H1 (cell line): Measurements from ENCODE around the gene ADIPOQ. TPM values are rescaled to one million over a fixed set of nuclear protein-coding genes. Genes with fewer than 3 reads are reported as not detected.

Experiments
- CTCF ChIA-PET: fragments of 300-600 bp; sonication (Branson Sonifier 250); formaldehyde crosslinking; loops from one replicate; lab custom pipeline; 2021; ENCODE audit not compliant: partially characterized antibody; lab: Charles Lee
- POLR2A ChIA-PET: fragments of 300-600 bp; sonication (Branson Sonifier 250); formaldehyde crosslinking; loops from one replicate; lab custom pipeline; 2021; ENCODE audit warnings: inconsistent platforms; ENCODE audit not compliant: partially characterized antibody; lab: Charles Lee
- DNase-seq, 2 experiments: peaks; one replicate each; pipeline versions ENCODE4 v3.0.0 to v3.0.0-alpha.2; 2010 to 2022; ENCODE audit warnings: low spot score in 2 of 2, low read depth in 1 of 2, mixed read lengths in 1 of 2
- FAIRE-seq: peaks from 2 replicates; lab custom pipeline; 2011; peaks lifted over from hg19 to GRCh38; lab: Jason Lieb, UNC
- H2AFZ ChIP-seq: 2 replicates; pipeline ENCODE4 v1.8.1; 2012; ENCODE audit warnings: low read length, inconsistent platforms
- H2AK5ac ChIP-seq: 2 replicates; pipeline ENCODE4 v1.6.1; 2013; ENCODE audit warnings: low read depth, low read length
- H2BK120ac ChIP-seq: replicated peaks from 2 replicates; pipeline ENCODE3; 2013; ENCODE audit warnings: low read depth, low read length, inconsistent platforms
- H2BK12ac ChIP-seq: 2 replicates; pipeline ENCODE4 v1.6.1; 2013; ENCODE audit warnings: low read depth, low read length
- H2BK15ac ChIP-seq: 2 replicates; pipeline ENCODE4 v1.6.1; 2013; ENCODE audit warnings: low read length
- H2BK20ac ChIP-seq: 2 replicates; pipeline ENCODE4 v1.6.1; 2013; ENCODE audit warnings: low read length
- H2BK5ac ChIP-seq: 2 replicates; pipeline ENCODE4 v1.6.1; 2013; ENCODE audit warnings: low read depth, low read length
- H3K14ac ChIP-seq: 2 replicates; pipeline ENCODE4 v1.6.1; 2013; ENCODE audit warnings: inconsistent platforms; ENCODE audit not compliant: insufficient read length
- H3K18ac ChIP-seq: 2 replicates; pipeline ENCODE4 v1.6.1; 2013; ENCODE audit warnings: low read length; ENCODE audit errors: extremely low read depth
- H3K23ac ChIP-seq: 2 replicates; pipeline ENCODE4 v1.6.1; 2013; ENCODE audit warnings: inconsistent platforms; ENCODE audit not compliant: insufficient read length
- H3K23me2 ChIP-seq: 2 replicates; pipeline ENCODE4 v1.6.1; 2013; ENCODE audit warnings: low read depth, low read length
- H3K27ac ChIP-seq: 2 replicates; pipeline ENCODE4 v1.6.1; 2011; ENCODE audit warnings: low read depth, low read length, inconsistent platforms
- H3K27me3 ChIP-seq, 4 experiments: replicated peaks in 1 of 4; 1 replicate in 1 of 4; 2 replicates in 3 of 4; pipeline versions ENCODE4 v1.6.1 to v1.8.1; 2011 to 2013; ENCODE audit warnings: low read length in 3 of 4, mild to moderate bottlenecking in 3 of 4, inconsistent platforms in 2 of 4, mixed read lengths in 2 of 4, moderate library complexity in 1 of 4; ENCODE audit not compliant: control insufficient read depth in 3 of 4, insufficient read depth in 3 of 4; ENCODE audit errors: extremely low read depth in 1 of 4
- H3K36me3 ChIP-seq, 4 experiments: 2 replicates each; pipeline versions ENCODE4 v1.6.1 to v1.8.1; 2011 to 2013; ENCODE audit warnings: mild to moderate bottlenecking in 4 of 4, low read length in 3 of 4, moderate library complexity in 2 of 4, control low read depth in 1 of 4, inconsistent platforms in 1 of 4; ENCODE audit not compliant: insufficient read depth in 4 of 4, control insufficient read depth in 2 of 4
- H3K4ac ChIP-seq: replicated peaks from 2 replicates; pipeline ENCODE3; 2013; ENCODE audit warnings: low read length, low read depth, mixed read lengths, inconsistent platforms; ENCODE audit not compliant: insufficient read length
- H3K4me1 ChIP-seq, 4 experiments: replicated peaks in 1 of 4; 1 replicate in 1 of 4; 2 replicates in 3 of 4; pipeline versions ENCODE4 v1.6.1 to v1.8.1; 2011 to 2013; ENCODE audit warnings: low read length in 3 of 4, inconsistent platforms in 2 of 4, mixed read lengths in 1 of 4; ENCODE audit not compliant: insufficient read depth in 4 of 4, control insufficient read depth in 3 of 4
- H3K4me2 ChIP-seq, 2 experiments: 2 replicates each; pipeline versions ENCODE4 v1.6.1 to v1.8.1; 2011 to 2013; ENCODE audit warnings: low read depth in 2 of 2, low read length in 2 of 2, control low read depth in 1 of 2, inconsistent platforms in 1 of 2, mild to moderate bottlenecking in 1 of 2; ENCODE audit not compliant: insufficient read depth in 1 of 2
- H3K4me3 ChIP-seq, 4 experiments: fragments of 200-600, 300-600 bp in 1 of 4; sonication (generic), shearing (Covaris generic), sonication (Bioruptor Twin) in 1 of 4; 2 replicates each; pipeline versions ENCODE4 v1.5.1 to v1.8.1; 2011 to 2016; ENCODE audit warnings: low read length in 4 of 4, low read depth in 3 of 4, control low read depth in 2 of 4, inconsistent platforms in 2 of 4, mild to moderate bottlenecking in 2 of 4, mixed read lengths in 1 of 4, moderate library complexity in 1 of 4; ENCODE audit not compliant: insufficient read depth in 2 of 4; ENCODE audit errors: extremely low read depth in 1 of 4
- H3K56ac ChIP-seq: replicated peaks from 2 replicates; pipeline ENCODE3; 2013; ENCODE audit warnings: low read depth, mild to moderate bottlenecking, mixed read lengths, low read length, inconsistent platforms; ENCODE audit not compliant: insufficient read length
- H3K79me1 ChIP-seq: 2 replicates; pipeline ENCODE4 v1.6.1; 2013; ENCODE audit warnings: low read depth, low read length, control low read depth
- H3K79me2 ChIP-seq, 2 experiments: 2 replicates each; pipeline versions ENCODE4 v1.6.1 to v1.8.1; 2012 to 2013; ENCODE audit warnings: low read length in 2 of 2, mild to moderate bottlenecking in 2 of 2, inconsistent platforms in 1 of 2; ENCODE audit not compliant: insufficient read depth in 2 of 2, control insufficient read depth in 1 of 2
- H3K9ac ChIP-seq, 4 experiments: replicated peaks in 1 of 4; 1 replicate in 1 of 4; 2 replicates in 3 of 4; pipeline versions ENCODE4 v1.6.1 to v1.8.1; 2011 to 2013; ENCODE audit warnings: low read depth in 3 of 4, low read length in 3 of 4, control low read depth in 2 of 4, mild to moderate bottlenecking in 2 of 4, moderate library complexity in 2 of 4, inconsistent platforms in 1 of 4; ENCODE audit errors: extremely low read depth in 1 of 4
- H3K9me3 ChIP-seq, 2 experiments: 2 replicates each; pipeline versions ENCODE4 v1.6.1 to v1.8.1; 2012 to 2013; ENCODE audit warnings: mild to moderate bottlenecking in 2 of 2, moderate library complexity in 2 of 2, control low read depth in 1 of 2, inconsistent platforms in 1 of 2, low read depth in 1 of 2, low read length in 1 of 2, mixed read lengths in 1 of 2; ENCODE audit not compliant: insufficient read depth in 2 of 2
- H4K20me1 ChIP-seq, 2 experiments: replicated peaks in 1 of 2; 2 replicates each; pipeline versions ENCODE3 to v1.8.1; 2011 to 2013; ENCODE audit warnings: inconsistent platforms in 2 of 2, low read length in 2 of 2, mild to moderate bottlenecking in 1 of 2; ENCODE audit not compliant: insufficient read depth in 2 of 2, control insufficient read depth in 1 of 2
- H4K5ac ChIP-seq: 2 replicates; pipeline ENCODE4 v1.6.1; 2013; ENCODE audit warnings: low read length, low read depth, mixed read lengths, inconsistent platforms; ENCODE audit not compliant: insufficient read length
- H4K8ac ChIP-seq: 2 replicates; pipeline ENCODE4 v1.8.0; 2013; ENCODE audit warnings: mild to moderate bottlenecking, moderate library complexity, low read length, inconsistent platforms; ENCODE audit not compliant: insufficient read depth; ENCODE audit errors: extremely low read depth
- H4K91ac ChIP-seq: replicated peaks from 2 replicates; pipeline ENCODE3; 2013; ENCODE audit warnings: low read length, mixed read lengths, inconsistent platforms; ENCODE audit not compliant: insufficient read length
- ASH2L ChIP-seq: fragments of 200-600, 300-600 bp; sonication (generic); IDR thresholded peaks from one replicate; pipeline ENCODE4 v1.7.1; 2017; ENCODE audit warnings: low read length
- CREB1 ChIP-seq: IDR thresholded peaks from 2 replicates; pipeline ENCODE4 v1.6.1; 2012; ENCODE audit warnings: inconsistent platforms
- EGR1 ChIP-seq: IDR thresholded peaks from 2 replicates; pipeline ENCODE4 v1.6.1; 2011; ENCODE audit warnings: low read depth, low read length, borderline replicate concordance
- GTF2F1 ChIP-seq: IDR thresholded peaks from 2 replicates; pipeline ENCODE4 v1.6.1; 2012; ENCODE audit warnings: low read depth, low read length, improper control_type of control experiment, borderline replicate concordance
- JUND ChIP-seq: IDR thresholded peaks from 2 replicates; pipeline ENCODE4 v1.6.1; 2011; ENCODE audit warnings: mild to moderate bottlenecking, improper control_type of control experiment, low read length
- NRF1 ChIP-seq: IDR thresholded peaks from 2 replicates; pipeline ENCODE4 v1.6.1; 2011; ENCODE audit warnings: mild to moderate bottlenecking, low read depth, low read length, improper control_type of control experiment
- RBBP5 ChIP-seq: IDR thresholded peaks from 2 replicates; pipeline ENCODE4 v1.7.1; 2012; ENCODE audit warnings: low read depth, mild to moderate bottlenecking, inconsistent platforms, low read length, moderate library complexity, borderline replicate concordance
- RFX5 ChIP-seq: IDR thresholded peaks from 2 replicates; pipeline ENCODE4 v1.6.1; 2011; ENCODE audit warnings: low read depth, low read length, improper control_type of control experiment, borderline replicate concordance
- ZNF274 ChIP-seq: IDR thresholded peaks from 2 replicates; pipeline ENCODE4 v1.7.0; 2012; ENCODE audit warnings: low read length, borderline replicate concordance; ENCODE audit errors: extremely low read depth
- WGBS, 2 experiments: shearing (Covaris generic) in 1 of 2; methylation state at CpG; one replicate each; pipeline versions ENCODE4 v1.1.6 to v1.1.7; 2013 to 2015; ENCODE audit warnings: low lambda C conversion rate in 2 of 2, mixed read lengths in 2 of 2, inconsistent platforms in 1 of 2, low coverage in 1 of 2, missing lambda C conversion rate in 1 of 2; ENCODE audit not compliant: insufficient replicate concordance in 2 of 2, insufficient coverage in 1 of 2, insufficient read length in 1 of 2; ENCODE audit errors: extremely low coverage in 1 of 2, missing lambda C conversion rate in 1 of 2; 5-methylcytosine and 5-hydroxymethylcytosine counted together
- polyA plus RNA-seq, 7 experiments: library from polyadenylated mRNA; depleted of rRNA in 3 of 7; stranded (reverse) in 5 of 7; unstranded in 2 of 7; fragments of >200 nt in 5 of 7; fragments of 200-250 nt in 2 of 7; gene quantifications; 1 replicate in 5 of 7; 2 replicates in 1 of 7; 4 replicates in 1 of 7; pipeline versions ENCODE4 v1.2.1 to v1.2.3, GENCODE V29; 2011 to 2013; ENCODE audit warnings: missing spikeins in 2 of 7, mixed read lengths in 2 of 7
- total RNA-seq: library from RNA; stranded (reverse); fragmentation: NEBNext Ultra II Directional; extraction: Animal tissue kit (Norgen Biotek cat#: 25700); gene quantifications from 2 replicates; pipeline ENCODE4 v1.2.1, GENCODE V29; 2021

The ADIPOQ gene
- total and polyA plus RNA-seq, 2 of the 8 experiments (the other 6 are each of a cell fraction or from before 2014, with no cell fraction given): not detected

- no peak overlapping the region for H3K27ac ChIP-seq
- TF ChIP-seq RBBP5 (no peak), GTF2F1 (no peak), NRF1 (no peak), RFX5 (no peak), ASH2L (no peak), CREB1 (no peak), ZNF274 (no peak), JUND (no peak), EGR1 (no peak)
- POLR2A ChIA-PET: no interaction called here
These were observed 2.5 kb upstream of the ADIPOQ start for GRCh38 chr3:186839874-186840641.

More at GRCh38 chr3:186839874-186840641, 2.5 kb upstream of the ADIPOQ start:
- 92% methylated on average over 17 of the region's 17 CpGs; no CpG with 5 or more reads in 1 of the 2 experiments for WGBS, 2 experiments
- Histone ChIP-seq H3K27me3 (no peaks in the 10 kb centered on the region), H4K20me1 (no peaks in the 10 kb centered on the region), H3K9me3 (no peaks in the 10 kb centered on the region), H2BK120ac (no peak overlapping the region), H2AFZ (no peak overlapping the region), H2BK15ac (no peak overlapping the region), H4K91ac (no peak overlapping the region), H3K4me3 (no peak overlapping the region), H2AK5ac (no peak overlapping the region), H3K18ac (no peak overlapping the region), H3K14ac (no peak overlapping the region), H2BK5ac (no peak overlapping the region), H4K8ac (no peak overlapping the region), H3K79me2 (no peaks in the 10 kb centered on the region), H3K4ac (no peak overlapping the region), H3K79me1 (no peaks in the 10 kb centered on the region), H3K4me1 (no peaks in the 10 kb centered on the region), H3K9ac (no peak overlapping the region), H2BK12ac (no peak overlapping the region), H3K4me2 (no peak overlapping the region), H3K36me3 (no peaks in the 10 kb centered on the region), H3K56ac (no peak overlapping the region), H4K5ac (no peak overlapping the region), H2BK20ac (no peak overlapping the region), H3K23ac (no peak overlapping the region), H3K23me2 (no peaks in the 10 kb centered on the region)
- peak in 1 of 2 experiments; percentile 17 for DNase-seq
- CTCF ChIA-PET: interaction anchor here (0.6 to 0.8 kb wide), 2 partner anchors 14 to 139 kb away, joined by 3 read pairs; no protein-coding TSS in a partner anchor
- FAIRE-seq: no peak
